ENCODE measurements around the gene CDNF. TPM values are rescaled to one million over a fixed set of nuclear protein-coding genes. Genes with fewer than 3 reads are reported as not detected.

Gene CDNF
- total and polyA plus RNA-seq, 2 experiments from 2014 or later, result 2.4 to 7.6 TPM

GRCh38 chr10:14781763-14782162 is 56.1 kb downstream of the CDNF start:
- Histone ChIP-seq H3K9me2 (replicated peaks; ENCODE audit: insufficient read depth) (no peaks in the 10 kb centered on the region), H3K27ac (peak overlapping the region; percentile 79), H2AFZ (no peak overlapping the region), H3K9me3 (ENCODE audit: low read depth) (no peaks in the 10 kb centered on the region), H3K79me2 (no peaks in the 10 kb centered on the region), H3K4me2 (no peak overlapping the region), H3K36me3 (replicated peaks; ENCODE audit: insufficient read depth, low read depth) (no peaks in the 10 kb centered on the region), H4K20me1 (ENCODE audit: insufficient read depth, poor library complexity, severe bottlenecking) (no peaks in the 10 kb centered on the region), H3K27me3 (no peaks in the 10 kb centered on the region), H3K4me3 (no peak overlapping the region), H3K4me1 (ENCODE audit: insufficient read depth) (peaks cover 10% of the 10 kb centered on the region)
- no peak for TF ChIP-seq EZH2phosphoT487 (IDR thresholded peaks at IDR 0.05; ENCODE audit: low read depth, severe bottlenecking, unreplicated experiment)
- TF ChIP-seq EZH2 (IDR thresholded peaks at IDR 0.05; ENCODE audit: borderline replicate concordance), result no peak
- TF ChIP-seq CTCF (IDR thresholded peaks at IDR 0.05; ENCODE audit: poor library complexity), result no peak
- DNase-seq (ENCODE audit: low spot score), result peak; percentile 10
- WGBS (ENCODE audit: low lambda C conversion rate, missing lambda C conversion rate), result 80% methylated on average over 7 of the region's 7 CpGs

GRCh38 chr10:14779001-14779651 is 58.7 kb downstream of the CDNF start:
- H3K4me3 ChIP-seq, result no peak overlapping the region
- TF ChIP-seq CTCF (IDR thresholded peaks at IDR 0.05; ENCODE audit: poor library complexity), result no peak
- TF ChIP-seq EZH2 (IDR thresholded peaks at IDR 0.05; ENCODE audit: borderline replicate concordance), result no peak
- TF ChIP-seq EZH2phosphoT487 (IDR thresholded peaks at IDR 0.05; ENCODE audit: low read depth, severe bottlenecking, unreplicated experiment), result no peak
- H3K9me2 ChIP-seq (replicated peaks; ENCODE audit: insufficient read depth), result no peaks in the 10 kb centered on the region
- peak overlapping the region; percentile 62 for H3K27ac ChIP-seq
- H4K20me1 ChIP-seq (ENCODE audit: insufficient read depth, poor library complexity, severe bottlenecking), result no peaks in the 10 kb centered on the region
- H3K36me3 ChIP-seq (replicated peaks; ENCODE audit: insufficient read depth, low read depth), result no peaks in the 10 kb centered on the region
- peak; percentile 35 for DNase-seq (ENCODE audit: low spot score)
- H3K4me2 ChIP-seq, result no peak overlapping the region
- H3K27me3 ChIP-seq, result no peaks in the 10 kb centered on the region
- peaks cover 10% of the 10 kb centered on the region for H3K4me1 ChIP-seq (ENCODE audit: insufficient read depth)
- no peaks in the 10 kb centered on the region for H3K9me3 ChIP-seq (ENCODE audit: low read depth)
- 51% methylated on average over 6 of the region's 6 CpGs for WGBS (ENCODE audit: low lambda C conversion rate, missing lambda C conversion rate)
- H3K79me2 ChIP-seq, result no peaks in the 10 kb centered on the region
- no peak overlapping the region for H2AFZ ChIP-seq

GRCh38 chr10:14776546-14776945 is 61.3 kb downstream of the CDNF start:
- 93% methylated on average over 9 of the region's 9 CpGs for WGBS (ENCODE audit: low lambda C conversion rate, missing lambda C conversion rate)
- DNase-seq (ENCODE audit: low spot score), result no peak
- no peak overlapping the region for H3K4me3 ChIP-seq
- no peaks in the 10 kb centered on the region for H4K20me1 ChIP-seq (ENCODE audit: insufficient read depth, poor library complexity, severe bottlenecking)
- H3K27ac ChIP-seq, result no peak overlapping the region
- H3K27me3 ChIP-seq, result no peaks in the 10 kb centered on the region
- H3K4me1 ChIP-seq (ENCODE audit: insufficient read depth), result peaks cover 10% of the 10 kb centered on the region
- H2AFZ ChIP-seq, result no peak overlapping the region
- no peaks in the 10 kb centered on the region for H3K79me2 ChIP-seq
- no peaks in the 10 kb centered on the region for H3K9me3 ChIP-seq (ENCODE audit: low read depth)
- no peak overlapping the region for H3K4me2 ChIP-seq
- no peaks in the 10 kb centered on the region for H3K36me3 ChIP-seq (replicated peaks; ENCODE audit: insufficient read depth, low read depth)
- TF ChIP-seq EZH2 (IDR thresholded peaks at IDR 0.05; ENCODE audit: borderline replicate concordance) (no peak), CTCF (IDR thresholded peaks at IDR 0.05; ENCODE audit: poor library complexity) (no peak), EZH2phosphoT487 (IDR thresholded peaks at IDR 0.05; ENCODE audit: low read depth, severe bottlenecking, unreplicated experiment) (no peak)
- H3K9me2 ChIP-seq (replicated peaks; ENCODE audit: insufficient read depth), result no peaks in the 10 kb centered on the region

Data from hepatocyte (in vitro differentiated cells).